ENCODE data around the gene BRF1.

The BRF1 gene

DNA sequence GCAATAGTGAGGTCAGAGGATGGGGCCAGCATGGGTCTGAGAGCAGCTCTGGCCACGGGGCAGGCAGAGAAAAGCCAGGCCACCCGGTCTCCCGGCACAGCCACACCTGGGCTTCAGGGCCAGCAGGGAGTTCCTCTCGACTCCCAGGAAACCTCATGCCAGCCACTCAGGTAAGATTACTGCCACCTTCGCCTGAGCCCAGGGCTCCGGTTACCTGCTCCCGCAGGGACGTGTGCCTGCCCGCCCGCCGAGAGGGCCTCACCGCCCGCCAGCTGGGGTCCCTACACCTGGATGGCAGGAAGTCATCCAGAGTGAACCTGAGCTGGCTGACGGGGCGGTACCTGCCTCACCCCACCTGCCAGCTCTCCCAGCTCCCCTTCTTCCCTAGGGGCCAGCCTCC lies 139.5 kb downstream of the BRF1 start:
- DNase-seq (ENCODE audit: low spot score): no peak
- TF ChIP-seq, protein P1, sequence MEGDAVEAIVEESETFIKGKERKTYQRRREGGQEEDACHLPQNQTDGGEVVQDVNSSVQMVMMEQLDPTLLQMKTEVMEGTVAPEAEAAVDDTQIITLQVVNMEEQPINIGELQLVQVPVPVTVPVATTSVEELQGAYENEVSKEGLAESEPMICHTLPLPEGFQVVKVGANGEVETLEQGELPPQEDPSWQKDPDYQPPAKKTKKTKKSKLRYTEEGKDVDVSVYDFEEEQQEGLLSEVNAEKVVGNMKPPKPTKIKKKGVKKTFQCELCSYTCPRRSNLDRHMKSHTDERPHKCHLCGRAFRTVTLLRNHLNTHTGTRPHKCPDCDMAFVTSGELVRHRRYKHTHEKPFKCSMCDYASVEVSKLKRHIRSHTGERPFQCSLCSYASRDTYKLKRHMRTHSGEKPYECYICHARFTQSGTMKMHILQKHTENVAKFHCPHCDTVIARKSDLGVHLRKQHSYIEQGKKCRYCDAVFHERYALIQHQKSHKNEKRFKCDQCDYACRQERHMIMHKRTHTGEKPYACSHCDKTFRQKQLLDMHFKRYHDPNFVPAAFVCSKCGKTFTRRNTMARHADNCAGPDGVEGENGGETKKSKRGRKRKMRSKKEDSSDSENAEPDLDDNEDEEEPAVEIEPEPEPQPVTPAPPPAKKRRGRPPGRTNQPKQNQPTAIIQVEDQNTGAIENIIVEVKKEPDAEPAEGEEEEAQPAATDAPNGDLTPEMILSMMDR (IDR thresholded peaks at IDR 0.05; ENCODE audit: extremely low read depth, missing control alignments): no peak

DNA sequence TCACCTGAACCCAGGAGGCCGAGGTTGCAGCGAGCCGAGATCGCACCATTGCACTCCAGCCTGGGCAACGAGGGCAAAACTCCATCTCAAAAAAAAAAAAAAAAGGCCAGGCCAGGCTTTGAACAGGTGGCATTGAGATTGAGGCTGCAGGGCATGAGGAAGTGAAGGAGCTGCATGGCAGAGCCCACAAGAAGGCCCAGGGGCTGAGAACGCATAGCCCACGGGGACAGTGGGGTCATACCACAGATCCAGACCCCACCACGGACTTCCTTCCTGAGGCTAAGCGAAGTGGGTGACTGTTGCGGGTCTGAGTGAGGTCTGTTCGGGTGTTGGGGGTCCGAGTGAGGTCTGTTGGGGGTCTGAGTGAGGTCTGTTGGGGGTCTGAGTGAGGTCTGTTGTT lies 140.0 kb downstream of the BRF1 start:
- TF ChIP-seq, protein P1 (IDR thresholded peaks at IDR 0.05; ENCODE audit: extremely low read depth, missing control alignments): no peak

DNA sequence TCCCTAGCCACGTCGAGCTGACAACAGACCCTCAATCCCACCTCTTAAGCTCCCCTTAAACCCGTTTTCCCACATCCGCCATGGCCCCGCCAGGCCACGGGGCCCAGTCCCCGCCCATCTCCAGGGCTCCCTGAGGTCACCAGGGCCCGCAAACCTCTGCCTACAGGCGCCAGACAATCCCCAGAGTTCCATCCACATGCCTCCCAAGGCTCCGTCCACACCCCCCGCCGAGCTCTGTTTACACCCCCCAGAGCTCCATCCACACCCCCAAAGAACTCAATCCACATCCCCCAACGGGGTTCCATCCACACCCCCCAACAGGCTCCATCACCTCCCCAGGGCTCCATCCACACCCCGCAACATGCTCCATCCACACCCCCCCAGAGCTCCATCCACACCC lies 141.5 kb downstream of the BRF1 start:
- no peak for DNase-seq (ENCODE audit: low spot score)
- TF ChIP-seq, protein P1 (IDR thresholded peaks at IDR 0.05; ENCODE audit: extremely low read depth, missing control alignments): no peak

More for the DNA sequence above, 140.0 kb downstream of the BRF1 start:
- no peak for DNase-seq (ENCODE audit: low spot score)
